ENCODE results near the gene PRAC2.

PRAC2 gene

DNA sequence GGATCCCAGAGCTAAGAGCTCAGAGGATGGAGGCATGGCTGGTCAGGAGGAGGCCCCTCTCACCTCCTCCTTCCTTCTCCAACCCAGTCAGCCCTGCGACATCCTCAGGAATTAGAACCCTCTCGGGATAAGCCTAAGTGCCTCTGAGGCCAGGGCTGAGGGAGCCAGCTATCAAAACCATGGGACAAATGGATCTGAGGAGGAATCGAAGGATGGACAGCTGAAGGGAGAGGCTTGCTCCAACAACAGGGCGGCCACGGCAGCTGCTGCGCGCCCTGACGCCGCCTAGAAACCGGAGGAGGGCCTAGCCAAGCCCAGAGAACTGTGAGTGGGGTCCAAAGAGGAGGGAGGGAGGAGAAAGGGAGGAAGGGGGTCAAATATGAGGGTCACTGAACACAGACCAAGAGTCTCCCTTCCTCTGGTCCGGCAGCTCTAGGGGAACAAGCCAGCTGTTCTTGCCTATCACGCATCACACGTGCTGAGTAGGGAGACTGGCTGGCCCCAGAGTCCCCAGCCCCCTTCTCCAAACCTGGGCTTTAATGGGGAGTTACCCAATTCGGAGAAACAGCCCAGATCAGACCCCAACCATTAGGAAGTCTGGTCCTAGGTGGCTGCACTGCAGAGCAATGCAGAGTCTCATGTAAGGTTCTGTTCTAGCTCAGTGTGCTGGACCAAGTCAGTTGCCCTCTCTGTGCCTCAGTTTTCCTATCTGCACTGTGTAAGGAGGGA is 11.5 kb downstream of the PRAC2 start:
- no peak for DNase-seq

DNA sequence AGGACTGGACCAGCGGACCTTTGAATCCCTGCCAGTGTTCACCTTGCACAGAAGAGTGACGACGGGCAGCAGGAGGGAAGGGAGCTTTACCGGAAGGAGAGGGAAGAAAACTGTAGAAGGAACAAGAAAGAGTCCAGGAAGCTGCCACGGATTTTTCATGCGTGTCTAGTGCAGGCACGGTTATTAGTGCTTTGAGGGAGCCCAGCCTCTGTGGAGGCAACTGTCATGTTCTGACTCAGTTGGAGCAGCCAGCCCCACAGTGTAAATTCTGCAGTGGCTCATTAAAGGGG is 12.0 kb downstream of the PRAC2 start:
- DNase-seq = no peak

DNA sequence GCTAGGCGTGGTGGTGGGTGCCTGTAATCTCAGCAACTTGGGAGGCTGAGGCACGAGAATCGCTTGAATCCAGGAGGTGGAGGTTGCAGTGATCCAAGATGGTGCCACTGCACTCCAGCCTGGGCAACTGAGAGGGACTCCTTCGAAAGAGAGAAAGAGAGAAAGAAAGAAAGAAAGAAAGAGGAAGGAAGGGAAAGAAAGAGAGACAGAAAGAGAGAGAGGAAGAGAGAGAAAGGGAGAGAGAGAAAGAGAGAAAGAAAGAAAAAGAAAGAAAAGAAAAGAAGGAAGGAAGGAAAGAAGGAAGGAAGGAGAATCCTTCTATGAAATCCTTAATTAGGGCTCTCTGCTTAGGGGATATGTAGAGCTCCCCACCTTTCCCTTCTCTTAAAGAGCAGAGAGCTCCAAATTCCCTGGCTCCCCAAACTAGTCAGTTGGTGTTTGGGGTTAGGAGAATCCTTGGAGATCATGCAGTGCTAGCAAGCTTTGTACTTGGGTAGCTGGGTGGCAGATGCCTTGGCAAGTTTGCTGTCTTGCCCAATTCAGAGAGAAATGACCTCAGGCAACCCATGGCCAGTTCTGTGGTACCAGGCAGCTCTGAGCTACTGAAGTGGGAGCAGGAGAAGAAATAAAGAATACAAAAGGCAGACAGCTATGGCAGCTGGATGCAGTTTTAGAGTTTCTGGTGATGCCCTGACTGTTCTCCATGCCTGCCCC is 14.5 kb downstream of the PRAC2 start:
- no peak for DNase-seq

DNA sequence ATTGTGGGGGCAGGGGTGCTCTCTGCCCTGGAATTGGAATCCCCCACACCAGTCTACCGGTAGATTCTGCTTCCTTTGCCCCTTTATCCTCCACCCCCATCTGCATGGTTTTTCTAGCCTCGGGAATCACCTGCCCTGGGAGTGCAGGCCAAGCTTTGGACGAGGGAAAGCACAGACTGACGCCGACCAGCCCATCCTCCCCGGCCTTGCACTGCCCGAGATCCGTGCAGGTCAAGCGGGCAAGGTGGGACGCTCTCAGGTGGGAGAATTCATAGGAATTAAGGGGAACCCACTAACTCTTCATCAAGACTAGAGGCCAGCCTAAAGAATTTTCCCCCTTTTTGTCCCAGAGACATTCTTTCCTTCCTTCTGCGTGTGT is 15.4 kb downstream of the PRAC2 start:
- DNase-seq = no peak

DNA sequence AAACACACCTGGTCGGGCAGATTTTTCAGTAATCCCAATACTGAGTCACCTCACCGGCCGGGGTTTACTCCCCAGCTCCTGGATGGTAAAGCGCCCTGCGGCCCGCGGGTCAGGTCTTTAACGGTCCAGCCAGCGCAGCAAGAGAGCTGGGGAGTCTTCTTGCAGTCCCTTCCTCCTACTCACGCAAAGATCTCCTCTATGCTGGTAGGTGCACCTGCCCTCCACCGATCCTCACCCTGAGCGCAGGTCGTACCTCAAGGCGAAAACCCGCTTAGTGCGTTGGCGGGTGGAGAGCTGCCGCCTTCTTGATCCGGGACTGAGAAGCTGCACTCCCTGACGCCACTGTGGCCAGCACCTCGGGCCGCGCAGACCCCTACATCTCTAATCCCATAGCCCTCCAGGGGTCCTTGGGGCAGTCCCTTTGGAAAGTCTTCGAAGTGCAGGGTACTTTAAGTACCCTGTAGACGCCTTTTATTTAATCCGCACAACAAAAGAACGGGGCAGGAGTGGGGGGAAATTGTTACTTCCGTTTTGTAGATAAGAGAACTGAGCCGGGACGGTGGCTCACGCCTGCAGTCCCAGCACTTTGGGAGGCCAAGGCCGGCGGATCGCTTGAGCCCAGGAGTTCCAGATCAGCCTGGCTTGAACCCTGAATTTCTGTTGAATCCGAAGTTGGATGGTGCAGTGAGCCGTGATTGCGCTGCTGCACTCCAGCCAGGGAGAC is 16.0 kb downstream of the PRAC2 start:
- DNase-seq = no peak

DNA sequence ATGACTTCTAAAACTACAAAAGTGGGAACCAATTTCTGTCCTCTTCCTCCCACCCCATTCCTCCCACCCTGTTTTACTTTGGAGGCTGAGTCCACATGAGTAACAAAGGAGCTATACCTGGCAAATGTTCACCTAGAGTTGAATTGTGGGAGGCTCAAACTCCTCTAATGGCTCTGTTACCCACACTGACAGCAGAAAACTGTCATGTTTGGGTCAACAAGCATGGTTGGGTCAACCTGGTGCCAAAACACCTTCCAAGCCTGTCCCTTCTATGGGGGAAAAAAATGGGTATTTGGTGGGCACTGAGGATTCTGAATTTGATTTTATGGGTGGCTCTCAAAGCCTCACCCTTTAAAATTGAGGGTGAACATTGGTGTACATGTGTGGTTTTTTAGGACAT is 17.6 kb downstream of the PRAC2 start:
- DNase-seq = no peak

DNA sequence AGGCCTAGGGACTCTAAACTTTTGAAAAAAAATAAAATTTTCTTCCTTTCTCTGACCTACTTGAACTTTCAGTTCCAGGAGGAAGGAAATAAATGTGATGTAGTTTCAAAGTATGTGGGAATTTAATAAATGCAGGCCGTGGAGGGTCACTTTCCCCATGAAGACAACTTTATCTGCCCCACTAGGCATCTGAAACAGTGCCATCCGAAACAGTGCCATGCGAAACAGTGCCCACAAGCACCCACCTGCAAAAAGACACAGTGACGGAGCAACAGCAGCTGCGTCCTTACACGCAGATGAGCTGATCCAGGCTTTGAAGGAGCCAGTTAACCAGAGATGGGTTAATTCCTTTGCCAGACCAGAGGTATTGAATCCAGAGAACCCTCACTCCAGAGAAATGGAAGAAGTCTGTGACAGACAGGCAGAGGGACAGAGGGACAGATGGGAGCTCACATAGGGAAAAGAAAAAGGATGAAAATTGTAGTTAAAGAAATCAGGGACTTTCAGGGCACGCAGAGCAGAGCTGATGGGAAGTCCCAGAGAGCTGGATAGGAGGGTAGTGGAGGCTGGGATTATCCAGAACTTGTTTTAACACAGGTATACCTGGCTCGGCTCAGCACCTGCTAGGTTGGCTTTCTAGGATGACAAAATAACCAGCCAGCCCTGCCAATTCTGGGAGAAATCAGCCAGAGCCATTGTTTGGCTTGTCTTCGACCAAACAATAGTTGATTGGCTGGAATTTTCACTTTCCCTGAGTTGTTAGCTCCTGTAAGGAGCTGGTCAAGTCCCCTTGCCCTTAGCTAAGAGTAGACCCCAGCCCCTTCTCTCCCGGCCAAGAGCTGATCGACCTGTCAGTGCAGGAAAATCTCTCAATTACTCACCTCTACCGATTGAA is 22.6 kb downstream of the PRAC2 start:
- no peak for DNase-seq

DNA sequence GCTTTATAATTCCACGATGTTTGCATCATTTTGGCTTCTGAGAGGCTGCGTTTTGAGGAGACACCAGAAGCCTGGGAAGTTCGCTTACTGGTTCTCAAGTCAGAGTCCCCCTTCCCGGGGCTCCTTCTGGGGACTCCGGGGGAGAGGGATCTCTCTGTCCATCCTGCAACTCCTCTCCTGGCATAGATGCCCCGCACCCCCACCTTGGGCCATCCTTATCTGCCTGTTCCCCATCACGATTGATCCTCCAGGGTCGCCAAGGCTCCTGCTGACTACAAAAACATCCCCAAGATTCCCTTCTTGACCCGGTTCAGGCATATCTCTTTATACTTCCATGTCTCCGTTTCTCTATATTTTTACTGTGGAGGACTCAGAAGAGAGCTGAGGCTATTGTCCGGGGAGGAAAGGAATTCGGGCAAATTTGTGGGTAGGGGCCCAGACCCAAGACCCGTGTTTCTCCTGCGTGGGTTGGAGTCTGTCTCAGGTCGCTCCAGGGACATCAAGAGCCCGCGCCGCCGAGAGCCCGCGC is 24.0 kb downstream of the PRAC2 start:
- DNase-seq = no peak

DNA sequence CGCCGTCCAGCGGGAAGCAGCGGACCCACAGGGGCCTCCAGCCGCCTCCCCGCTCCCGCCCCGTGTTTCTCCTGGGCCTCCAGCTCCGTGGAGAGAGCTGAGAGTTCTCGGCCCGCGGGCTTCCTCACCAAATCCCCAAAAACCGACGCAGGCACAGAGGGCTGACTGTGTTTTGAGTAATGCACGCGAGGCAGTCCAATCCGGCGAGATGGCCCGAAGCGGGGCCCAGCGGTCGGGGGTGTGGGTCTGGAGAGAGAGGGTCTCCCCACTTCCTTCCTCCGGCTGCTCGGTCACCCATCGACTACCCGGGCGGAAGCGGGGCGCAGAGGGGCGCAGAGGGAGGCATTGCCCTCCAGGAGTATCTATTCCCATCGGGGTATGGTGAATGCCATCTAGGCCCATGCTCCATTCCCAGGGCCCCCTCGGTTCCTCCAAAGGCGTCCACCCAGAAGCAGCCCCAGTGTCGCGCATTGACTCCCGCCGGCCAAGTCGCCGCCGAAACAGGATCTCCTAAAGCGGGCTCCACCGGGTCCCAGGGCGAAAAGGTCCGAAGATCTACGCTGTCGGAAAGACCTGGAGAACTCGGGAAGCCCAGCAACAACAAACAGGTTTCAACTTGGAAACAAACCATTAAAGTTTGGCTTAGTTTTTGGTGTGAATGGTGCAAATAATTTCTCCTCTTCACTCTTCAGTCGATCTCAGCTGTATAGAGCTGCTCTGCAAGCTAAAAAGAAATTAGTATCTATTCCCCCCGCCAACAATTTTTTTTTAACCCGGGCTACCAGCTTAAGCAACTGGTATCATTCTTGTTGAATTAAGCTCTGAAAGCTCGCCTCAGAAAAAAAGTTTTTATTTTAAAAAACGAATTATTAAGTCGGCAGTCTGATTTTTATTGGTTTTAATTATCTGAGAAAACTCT is 24.7 kb downstream of the PRAC2 start:
- no peak for DNase-seq

DNA sequence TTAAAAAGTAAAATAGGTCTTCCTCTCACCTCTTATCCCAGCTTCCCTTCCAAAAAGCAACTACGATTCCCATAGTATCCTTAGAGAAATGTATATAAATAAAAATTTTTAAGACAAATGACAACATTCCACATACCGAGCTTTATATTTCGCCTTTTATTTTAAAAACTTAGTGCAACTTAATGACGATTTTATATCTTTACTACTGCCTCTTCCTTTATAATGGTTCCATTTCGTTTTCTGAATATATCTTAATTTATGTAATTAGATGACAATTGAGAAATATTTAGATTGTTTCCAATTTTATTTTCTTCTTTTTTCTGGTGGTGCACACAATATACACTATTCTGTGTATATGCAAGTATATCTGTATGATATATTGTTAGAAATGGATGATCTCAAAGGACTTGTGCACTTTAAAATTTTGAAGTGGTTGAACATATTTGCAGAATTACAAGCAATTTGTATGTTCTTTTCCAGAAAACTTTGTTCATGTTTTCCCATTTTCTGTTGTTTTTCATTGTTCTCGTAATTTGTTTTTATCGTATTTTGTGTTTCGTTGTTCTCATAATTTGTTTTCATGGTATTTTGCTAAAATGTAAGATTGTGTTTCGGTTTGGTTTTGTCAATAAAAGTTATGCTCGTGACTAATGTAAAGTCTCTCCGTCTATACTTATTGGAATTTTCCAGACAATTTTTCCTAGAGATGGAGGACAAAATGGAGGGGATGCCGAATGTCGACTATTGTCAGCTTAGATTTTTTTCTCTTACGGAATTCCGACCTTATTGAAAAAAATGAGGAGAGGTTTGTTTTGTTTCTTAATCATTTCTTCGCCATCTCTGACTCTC is 26.0 kb downstream of the PRAC2 start:
- DNase-seq = no peak

DNA sequence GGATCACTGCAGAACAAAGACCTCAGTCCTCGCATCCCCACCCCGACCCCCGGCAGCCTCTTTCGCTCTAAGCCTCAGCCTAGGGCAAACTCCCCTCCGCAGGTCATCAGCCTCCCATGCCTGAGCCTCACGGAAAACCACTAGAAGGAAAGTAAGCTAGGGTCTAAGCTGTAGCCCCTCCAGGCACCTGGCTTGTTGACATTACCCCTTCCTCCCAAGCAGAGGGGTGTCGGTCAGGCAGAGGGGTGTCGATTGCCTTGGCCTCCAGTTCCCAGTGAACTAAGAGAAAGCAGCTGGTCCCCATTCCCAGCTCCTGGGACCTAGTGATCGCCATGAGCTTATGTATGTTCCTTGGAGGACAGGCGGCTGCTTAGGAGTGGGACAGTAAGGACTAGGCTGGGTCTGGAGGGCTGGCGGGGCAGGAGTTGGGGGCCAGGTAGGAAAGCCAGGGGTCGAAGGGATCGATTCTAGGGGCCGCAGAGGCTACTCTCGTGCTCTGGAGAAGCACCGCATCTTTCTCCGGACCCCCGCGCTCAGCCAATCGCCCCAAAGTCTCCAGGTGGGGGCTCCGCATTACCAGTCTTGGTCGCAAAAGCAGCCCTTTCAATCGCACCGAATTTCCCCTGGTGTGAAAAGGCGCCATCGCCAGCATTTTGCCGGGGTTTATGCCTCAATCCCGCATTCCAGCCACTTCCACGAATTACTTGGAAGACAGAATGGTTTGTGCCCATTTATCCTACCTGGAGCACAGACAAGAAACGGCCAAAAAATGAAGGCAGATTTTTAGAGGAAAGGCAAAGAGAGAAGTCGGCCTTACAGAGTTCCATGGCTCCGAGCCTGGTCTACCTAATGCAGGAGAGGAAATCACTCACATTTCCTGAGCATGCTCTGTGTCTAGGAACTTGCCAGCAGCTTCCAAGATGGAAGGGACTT is 26.9 kb downstream of the PRAC2 start:
- DNase-seq = no peak

DNA sequence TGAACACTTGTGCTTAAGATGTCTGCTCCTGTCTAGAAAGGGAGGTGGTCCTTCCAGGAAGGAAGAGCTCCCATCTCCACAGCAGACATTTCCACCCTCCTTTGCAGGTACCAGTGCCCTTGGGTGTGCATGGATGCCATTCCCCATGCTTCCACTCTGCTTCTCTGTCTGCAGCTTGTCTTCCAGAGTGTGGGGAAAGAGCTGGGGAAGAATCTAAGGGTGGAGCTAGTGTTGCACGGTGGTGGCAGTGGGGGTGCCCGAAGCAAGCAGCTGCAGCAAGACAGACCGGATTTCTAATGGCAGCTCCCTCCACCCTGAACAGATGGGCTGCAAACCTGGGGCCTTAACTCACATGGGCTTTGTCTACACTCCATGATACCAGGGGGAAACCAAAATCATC is 28.2 kb downstream of the PRAC2 start:
- DNase-seq = no peak

DNA sequence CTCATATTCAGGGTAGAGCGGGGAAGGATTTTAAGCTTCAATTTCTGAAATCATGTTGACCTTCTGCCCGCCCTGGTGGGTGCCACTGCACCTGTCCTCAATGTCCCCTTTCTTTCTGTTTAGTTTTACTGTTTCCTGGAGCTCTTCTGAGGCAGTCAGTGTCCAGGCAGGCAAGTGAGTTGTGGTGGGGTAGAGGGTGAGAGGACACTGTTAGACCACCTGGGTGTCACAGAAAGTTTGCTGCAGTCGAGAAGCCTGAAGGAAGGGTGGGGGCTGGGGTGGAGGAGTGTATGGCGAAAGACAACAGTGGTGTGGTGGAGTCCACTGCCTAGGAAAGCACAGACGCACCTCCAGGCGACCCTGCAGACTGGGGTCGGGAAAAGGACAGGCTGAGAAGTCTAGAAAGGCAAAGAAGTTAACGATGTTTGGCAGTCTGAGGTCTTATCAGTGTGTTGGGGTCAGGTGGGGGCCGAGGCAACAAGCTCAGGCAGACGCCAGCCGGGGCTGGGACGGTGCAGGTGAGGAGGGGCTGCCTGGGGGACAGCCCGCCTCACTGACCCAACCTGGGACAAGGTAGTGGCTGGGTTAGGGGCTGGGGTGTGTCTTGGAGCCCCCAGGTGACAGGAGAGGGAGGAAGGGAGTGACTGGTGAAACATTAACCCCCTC is 28.9 kb downstream of the PRAC2 start:
- no peak for DNase-seq

DNA sequence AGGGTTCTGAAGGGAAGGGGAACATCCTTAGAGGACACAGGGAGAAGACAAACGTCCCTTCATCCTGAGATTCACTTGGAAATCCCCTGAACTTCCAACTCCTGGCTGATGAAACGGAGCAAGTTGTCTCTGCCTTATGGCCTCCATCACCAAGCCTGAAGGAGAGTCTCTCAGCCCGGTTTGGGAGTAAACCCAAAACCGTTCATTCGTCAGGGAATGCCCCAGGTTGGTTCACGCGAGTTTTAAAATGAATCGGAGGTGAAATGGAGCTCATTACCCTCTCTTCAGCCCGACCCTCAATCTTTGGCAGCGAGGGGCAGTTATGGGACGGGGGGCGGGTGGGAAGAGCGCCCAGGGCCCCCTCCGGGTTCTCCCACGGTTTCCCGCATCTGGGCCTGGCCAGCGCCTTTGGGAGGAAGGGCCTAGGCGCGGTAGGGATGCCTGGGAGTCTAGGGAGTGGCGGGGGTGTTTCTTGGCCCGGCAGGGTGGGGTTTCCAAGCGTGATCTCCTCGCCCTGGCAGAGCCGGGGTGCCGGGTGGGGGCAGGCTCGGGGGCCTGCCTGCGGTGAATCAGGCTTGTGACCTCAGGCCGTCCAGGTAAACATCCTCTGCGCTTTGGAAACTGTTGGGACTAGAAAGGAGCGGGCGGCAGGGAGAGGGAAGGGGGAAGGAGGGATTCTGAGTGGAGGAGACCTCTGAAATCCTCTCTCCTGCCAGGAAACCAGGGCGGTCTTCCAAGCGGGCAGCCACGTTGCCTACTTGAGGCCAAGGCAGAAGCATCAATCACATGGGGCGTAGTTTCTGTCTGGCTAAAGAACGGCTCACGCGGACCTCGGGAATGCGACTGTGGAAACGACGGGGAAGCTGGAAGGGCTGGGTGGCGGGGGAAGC is 29.7 kb downstream of the PRAC2 start:
- DNase-seq = no peak

DNA sequence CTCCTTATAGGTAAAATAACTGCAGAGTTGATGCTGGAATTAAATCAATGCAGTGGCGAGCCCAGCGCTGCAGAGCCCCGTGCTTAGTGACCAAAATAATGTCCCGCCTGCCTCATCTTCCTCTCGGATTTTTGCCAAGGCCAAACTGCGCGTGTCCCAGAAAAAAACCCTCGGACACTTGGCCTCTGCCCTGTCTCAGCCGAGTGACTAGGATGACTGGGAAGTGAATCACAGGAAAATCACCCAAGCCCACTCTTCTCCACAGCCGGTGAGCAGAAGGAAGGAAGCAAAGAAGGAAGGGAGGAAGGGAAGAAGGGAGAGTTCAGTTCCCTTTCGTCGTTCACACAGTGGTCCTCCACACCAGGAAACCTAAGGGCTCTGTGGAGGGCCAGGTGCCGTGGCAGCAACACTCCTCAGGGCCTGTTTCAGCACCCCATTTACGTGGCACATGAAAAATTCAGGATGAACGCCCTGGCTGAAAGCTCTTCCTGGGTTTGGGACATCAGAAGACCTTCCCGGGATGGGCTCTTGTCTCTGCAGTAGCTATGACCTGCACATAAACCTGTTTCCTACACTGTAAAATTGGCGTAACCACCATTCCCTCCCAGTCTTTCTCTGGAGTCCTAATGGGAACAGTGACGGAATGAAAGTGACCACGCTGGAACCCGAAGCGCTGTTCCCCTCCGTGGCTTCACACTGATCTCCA is 31.0 kb downstream of the PRAC2 start:
- no peak for DNase-seq

DNA sequence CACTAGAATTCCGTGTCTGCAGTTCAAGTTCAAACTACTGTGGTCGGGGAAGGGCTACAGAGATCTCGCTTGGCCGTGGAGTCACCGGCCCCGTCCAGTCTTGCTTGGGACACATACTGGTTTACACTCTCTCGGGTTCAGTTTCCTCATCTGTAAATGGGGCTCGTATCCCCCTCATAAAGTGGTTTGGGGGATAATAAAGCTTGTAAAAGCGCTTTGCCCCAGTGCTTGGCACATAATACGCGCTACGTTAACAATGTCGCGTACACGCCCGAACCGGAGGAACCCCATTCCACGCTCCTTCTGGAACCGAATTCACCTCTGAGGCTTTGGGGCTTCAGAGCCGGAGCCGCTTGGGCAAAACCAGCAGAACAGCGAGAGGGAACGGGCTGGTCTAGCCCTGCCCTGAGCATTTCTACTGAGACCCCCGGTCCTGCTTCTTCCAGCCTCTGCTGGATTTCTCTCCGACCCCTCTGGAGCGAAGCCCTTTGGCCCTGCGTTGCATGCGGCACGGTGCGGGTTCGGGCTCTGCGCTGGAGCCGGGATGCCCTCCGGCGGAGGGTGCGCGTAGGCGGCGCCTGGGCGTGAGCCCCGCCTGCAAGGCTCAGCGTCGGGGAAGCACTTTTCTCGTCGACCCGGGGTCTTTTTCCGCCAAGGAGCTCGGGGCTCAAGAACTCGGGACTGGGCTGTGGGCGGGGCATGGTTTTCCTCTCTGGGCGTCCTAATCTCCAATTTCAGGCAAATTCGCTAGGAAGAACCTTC is 31.7 kb downstream of the PRAC2 start:
- no peak for DNase-seq

DNA sequence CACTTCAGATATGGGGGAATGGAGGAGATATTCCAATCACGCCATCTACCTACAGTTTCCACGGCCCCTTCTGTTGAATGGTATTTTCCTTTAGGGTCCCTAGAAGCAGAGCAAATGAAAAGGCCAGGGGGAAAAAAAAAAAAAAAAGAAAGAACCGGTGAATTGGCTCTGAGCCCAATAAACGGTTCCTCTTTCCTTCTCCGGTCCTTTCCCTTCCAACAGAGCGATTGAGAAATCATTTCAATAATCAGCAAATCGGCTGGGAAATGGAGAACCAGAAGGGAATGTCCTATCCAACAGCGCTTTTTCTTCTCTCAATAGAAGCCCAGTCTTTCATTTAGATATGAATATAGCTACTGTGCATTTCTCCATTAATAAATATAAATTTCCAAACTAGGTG is 32.4 kb downstream of the PRAC2 start:
- DNase-seq = no peak

Measured in hippocampal formation (tissue), 2 donors.